T-helper 1 cell treated with Interleukin-12 subunit alpha and Interleukin-12 subunit beta and Interleukin-4 antibody, amounts not matched to agents 30 μg/mL and 1 μg/mL, for 36 hours (primary cell): Measurements from ENCODE around the gene ACOXL.

Source experiments
- H3K27ac Mint-ChIP-seq: one replicate; pipeline ENCODE4 v1.8.0; 2021; ENCODE audit warnings: mild to moderate bottlenecking, mixed read lengths
- H3K27me3 Mint-ChIP-seq: one replicate; pipeline ENCODE4 v1.8.0; 2021; ENCODE audit warnings: low read depth, mixed read lengths
- H3K36me3 Mint-ChIP-seq: one replicate; pipeline ENCODE4 v1.8.0; 2021; ENCODE audit warnings: low read depth, mixed read lengths
- H3K4me1 Mint-ChIP-seq: one replicate; pipeline ENCODE4 v1.8.0; 2021; ENCODE audit warnings: low read depth, mixed read lengths
- H3K4me3 Mint-ChIP-seq: one replicate; pipeline ENCODE4 v1.8.0; 2021; ENCODE audit warnings: mild to moderate bottlenecking, moderate library complexity, mixed read lengths
- H3K9me3 Mint-ChIP-seq: one replicate; pipeline ENCODE4 v1.8.0; 2021; ENCODE audit warnings: mixed read lengths

Gene ACOXL

DNA sequence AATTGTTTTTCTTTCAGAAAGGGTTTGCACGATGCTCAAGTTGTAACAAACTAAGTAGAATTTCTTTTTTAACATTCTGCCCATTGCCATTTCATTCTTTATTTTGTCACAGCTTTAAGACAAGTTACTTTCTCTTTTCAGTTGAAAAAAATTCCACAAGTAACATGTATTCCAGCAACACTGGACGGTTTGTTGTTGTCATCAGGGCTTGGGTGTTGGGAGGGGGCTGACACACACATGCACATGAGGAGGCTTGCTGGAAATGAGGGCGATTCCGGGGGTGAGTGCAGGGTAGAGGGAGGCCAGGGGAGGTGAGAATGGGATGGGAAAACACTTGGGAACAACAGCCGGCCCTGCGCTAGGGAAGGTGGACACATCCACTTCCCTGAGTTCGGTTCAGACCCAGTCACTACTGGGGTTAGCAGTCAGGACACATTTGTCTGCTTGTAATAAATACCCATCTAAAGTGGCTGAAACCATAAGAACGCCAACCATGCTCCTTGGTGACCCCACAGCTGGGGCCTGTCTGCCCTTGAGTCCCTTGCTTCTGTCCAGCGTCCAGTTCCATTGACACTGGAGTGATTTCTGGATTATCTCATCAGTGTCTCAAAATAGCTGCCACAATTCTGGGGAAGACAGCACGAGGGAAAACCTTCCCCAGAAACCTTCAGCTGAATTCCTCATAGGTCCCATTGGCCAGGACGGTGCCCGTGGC is 246.5 kb downstream of the ACOXL start:
- H3K9me3 Mint-ChIP-seq = no peaks in the 10 kb centered on the region
- no peaks in the 10 kb centered on the region for H3K4me1 Mint-ChIP-seq
- no peak overlapping the region for H3K27ac Mint-ChIP-seq
- H3K36me3 Mint-ChIP-seq = no peaks in the 10 kb centered on the region
- H3K4me3 Mint-ChIP-seq = no peak overlapping the region
- peaks cover 24% of the 10 kb centered on the region for H3K27me3 Mint-ChIP-seq

DNA sequence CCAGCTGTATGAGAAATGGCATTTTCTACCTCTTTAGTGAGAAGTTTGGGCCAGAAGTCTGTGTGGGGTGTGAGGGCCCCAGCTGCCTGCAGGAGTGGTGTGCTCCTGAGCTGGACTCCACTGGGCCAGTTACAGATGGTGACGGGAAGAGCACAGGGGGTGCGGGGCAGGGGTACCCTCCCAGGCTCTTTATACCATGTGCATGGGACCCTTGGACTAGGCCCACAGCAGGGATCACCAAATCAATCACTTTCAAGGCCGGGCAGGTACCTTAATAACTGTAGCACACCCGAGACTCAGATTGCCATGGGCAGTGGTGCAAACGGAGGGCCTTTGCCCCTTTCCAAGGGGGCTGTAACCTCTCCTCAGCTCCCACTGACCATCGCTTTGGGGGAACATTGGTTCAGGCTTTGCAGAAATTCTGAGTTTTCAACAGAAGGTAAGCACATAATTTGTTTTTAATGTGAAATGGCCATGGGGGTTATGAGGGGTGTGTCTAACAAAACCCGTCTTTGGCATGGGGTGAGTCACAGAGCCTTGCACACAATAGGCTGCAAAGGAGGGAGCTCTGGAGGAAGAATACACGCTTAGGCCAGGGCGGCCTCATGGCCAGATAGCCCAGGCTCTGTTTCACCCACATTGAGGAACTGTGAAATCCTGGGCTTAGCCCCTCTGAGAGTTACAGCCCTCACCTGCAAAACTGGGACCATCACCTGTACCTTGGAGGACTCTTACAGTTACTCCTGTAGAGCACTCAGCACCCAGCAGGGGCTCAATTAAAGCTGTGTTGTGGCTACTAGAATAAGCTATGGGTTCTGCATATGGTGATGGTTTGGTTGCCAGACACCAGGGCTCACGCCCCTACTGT is 247.3 kb downstream of the ACOXL start:
- H3K36me3 Mint-ChIP-seq = no peaks in the 10 kb centered on the region
- H3K4me1 Mint-ChIP-seq = no peaks in the 10 kb centered on the region
- H3K4me3 Mint-ChIP-seq = no peak overlapping the region
- peaks cover 25% of the 10 kb centered on the region for H3K27me3 Mint-ChIP-seq
- no peaks in the 10 kb centered on the region for H3K9me3 Mint-ChIP-seq
- no peak overlapping the region for H3K27ac Mint-ChIP-seq

DNA sequence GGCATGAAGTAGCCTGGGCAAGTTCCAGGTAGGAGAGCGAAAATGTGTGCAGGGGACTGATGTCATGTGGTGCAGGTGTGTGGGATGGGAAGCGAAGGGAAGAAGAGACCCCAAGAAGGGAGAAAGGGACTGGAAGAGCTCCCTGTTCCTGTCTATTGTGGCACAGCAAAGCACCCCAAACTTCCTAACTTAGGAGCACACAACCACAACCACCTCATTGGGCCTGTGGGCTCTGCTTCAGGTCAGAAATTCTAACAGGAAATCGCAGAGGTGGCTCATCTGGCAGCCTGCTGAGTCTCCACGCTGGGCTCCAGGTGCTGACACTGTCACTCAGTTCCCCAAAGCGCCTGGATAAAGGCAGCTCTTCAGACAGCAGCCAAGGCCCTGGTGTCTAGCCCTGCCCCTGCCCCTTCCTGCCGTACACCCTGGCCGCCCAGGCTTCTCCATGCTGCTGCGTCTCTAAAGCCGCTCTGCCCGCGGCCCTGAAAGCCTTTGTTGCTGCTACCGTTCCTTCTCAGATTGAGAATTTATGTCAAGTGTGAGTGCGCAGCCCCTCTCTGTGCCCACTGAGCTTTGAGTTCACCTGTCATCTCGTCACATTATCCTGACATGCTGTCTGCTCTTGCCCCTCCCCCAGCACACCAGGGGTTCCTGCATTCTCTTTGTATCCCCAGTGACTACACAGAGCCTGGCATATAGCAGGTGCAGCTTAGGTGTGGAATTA is 248.1 kb downstream of the ACOXL start:
- Mint-ChIP-seq H3K4me3 (no peak overlapping the region), H3K4me1 (no peaks in the 10 kb centered on the region), H3K9me3 (no peaks in the 10 kb centered on the region), H3K36me3 (no peaks in the 10 kb centered on the region), H3K27me3 (peaks cover 22% of the 10 kb centered on the region), H3K27ac (no peak overlapping the region)

DNA sequence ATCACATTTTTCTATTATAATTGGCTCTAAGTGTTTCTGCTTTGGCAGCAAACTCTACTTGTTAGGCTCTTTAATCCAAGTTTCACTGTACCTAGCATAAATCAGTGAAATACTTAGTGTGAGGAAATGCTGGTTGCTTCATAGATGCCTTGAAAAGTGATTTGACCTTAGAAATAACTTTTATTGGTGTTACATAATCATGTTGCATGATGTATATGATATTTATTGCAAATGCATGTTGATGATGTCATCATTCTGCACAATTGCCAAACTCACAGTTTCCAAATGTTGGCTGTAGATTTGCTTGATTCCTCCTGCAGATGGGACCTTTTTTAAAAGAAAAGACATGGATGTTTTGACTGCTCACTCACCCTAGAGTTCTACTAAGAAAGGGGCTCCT is 250.8 kb downstream of the ACOXL start:
- no peaks in the 10 kb centered on the region for H3K4me1 Mint-ChIP-seq
- peaks cover 18% of the 10 kb centered on the region for H3K27me3 Mint-ChIP-seq
- H3K9me3 Mint-ChIP-seq = no peaks in the 10 kb centered on the region
- H3K4me3 Mint-ChIP-seq = no peak overlapping the region
- no peak overlapping the region for H3K27ac Mint-ChIP-seq
- H3K36me3 Mint-ChIP-seq = no peaks in the 10 kb centered on the region

DNA sequence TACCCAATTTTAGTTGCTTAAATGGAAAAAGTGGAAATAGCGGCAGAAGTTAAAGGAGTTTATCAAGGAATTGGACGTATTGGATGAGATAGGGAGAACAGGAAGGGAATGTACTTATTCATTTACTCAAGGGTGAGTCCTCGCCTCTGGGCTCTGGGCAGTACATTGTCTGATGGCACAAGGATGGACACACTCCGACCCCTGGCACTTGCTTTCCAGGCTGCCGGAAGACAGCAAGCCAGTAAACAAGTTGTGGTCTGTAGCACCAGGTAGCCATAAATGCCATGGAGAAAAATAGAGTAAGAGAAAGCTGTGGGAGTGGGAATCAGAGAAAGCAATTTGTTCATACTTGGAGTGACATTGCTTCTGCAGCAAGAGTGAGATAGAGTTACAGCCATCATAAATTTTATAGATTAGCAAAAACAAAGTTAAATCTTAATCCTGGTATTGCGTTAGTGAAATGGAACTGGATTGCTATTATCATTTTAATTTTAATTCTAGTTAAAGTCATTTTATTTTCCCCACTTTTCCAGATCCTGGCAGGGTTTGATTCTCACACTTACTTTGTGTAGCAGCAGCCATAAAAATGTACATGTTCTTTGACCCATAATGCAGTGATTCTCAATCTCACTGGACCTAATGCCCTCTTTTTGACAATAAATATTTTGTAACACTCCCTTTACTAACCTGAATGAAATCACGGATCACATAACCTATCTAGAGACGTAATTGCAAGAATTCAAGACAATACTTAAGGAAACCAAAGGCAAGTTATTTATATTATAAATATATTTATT is 252.5 kb downstream of the ACOXL start:
- Mint-ChIP-seq H3K9me3 (no peaks in the 10 kb centered on the region), H3K27me3 (peaks cover 29% of the 10 kb centered on the region), H3K36me3 (no peaks in the 10 kb centered on the region), H3K27ac (no peak overlapping the region), H3K4me3 (no peak overlapping the region), H3K4me1 (no peaks in the 10 kb centered on the region)

DNA sequence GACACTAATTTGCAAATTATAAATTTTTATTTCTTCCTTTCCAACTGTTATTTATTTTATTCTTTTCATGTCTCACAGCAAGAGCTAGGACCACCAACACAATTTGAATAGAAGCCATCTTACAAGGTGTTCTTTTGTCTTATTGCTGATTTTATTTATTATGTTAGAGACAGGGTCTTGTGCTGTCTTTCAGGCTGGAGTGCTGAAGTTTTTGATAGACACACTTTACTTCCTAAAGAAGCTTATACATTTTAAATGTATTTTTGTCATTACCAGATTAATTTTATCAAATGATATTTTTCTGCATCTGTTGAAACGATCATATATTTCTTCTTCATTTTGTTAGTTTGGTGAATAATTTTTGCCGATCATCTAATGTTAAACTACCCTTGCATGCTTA is 258.1 kb downstream of the ACOXL start:
- H3K9me3 Mint-ChIP-seq = peaks cover 5% of the 10 kb centered on the region
- no peaks in the 10 kb centered on the region for H3K36me3 Mint-ChIP-seq
- H3K27ac Mint-ChIP-seq = no peak overlapping the region
- H3K27me3 Mint-ChIP-seq = peaks cover 55% of the 10 kb centered on the region
- no peak overlapping the region for H3K4me3 Mint-ChIP-seq
- H3K4me1 Mint-ChIP-seq = peaks cover 3% of the 10 kb centered on the region

DNA sequence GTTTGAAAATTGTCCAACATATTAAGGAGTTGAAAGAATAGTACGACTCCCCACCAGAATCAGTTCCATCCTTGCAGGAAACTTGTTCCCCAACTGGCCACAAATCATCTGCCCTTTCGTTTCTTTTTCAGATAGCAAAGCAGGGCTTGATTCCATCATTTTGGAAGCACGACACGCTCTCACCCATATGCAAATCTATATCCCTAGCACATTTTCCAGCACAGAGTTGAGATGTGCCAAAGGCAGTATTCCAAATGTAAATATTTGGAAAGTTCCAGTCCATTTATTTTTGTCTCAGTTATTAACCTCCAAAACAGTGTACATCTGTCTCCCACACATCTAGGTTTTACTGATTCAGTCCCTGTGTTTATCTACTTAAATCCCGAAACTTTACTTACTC is 259.5 kb downstream of the ACOXL start:
- Mint-ChIP-seq H3K36me3 (no peaks in the 10 kb centered on the region), H3K27ac (no peak overlapping the region), H3K4me1 (peaks cover 3% of the 10 kb centered on the region), H3K27me3 (peaks cover 63% of the 10 kb centered on the region), H3K4me3 (no peak overlapping the region), H3K9me3 (peaks cover 5% of the 10 kb centered on the region)

DNA sequence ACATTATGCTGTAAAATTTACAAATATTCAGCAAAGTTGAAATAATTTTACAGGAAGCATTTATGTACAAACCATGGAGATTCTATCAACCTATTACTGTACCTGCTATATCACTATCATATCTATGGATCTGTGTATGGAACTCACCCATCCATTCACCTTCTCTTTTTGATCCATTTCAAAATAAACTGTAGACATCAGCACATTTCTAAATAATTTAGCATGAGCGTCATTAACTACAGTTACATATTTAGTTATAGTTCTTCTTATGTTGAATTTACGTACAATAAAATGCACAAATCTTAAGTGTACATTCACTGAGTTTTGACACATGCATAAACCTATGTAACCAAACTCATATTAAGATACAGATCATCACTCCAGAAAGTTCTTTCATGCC is 260.5 kb downstream of the ACOXL start:
- no peak overlapping the region for H3K27ac Mint-ChIP-seq
- no peak overlapping the region for H3K4me3 Mint-ChIP-seq
- H3K36me3 Mint-ChIP-seq = no peaks in the 10 kb centered on the region
- peaks cover 5% of the 10 kb centered on the region for H3K9me3 Mint-ChIP-seq
- H3K4me1 Mint-ChIP-seq = peaks cover 3% of the 10 kb centered on the region
- peaks cover 66% of the 10 kb centered on the region for H3K27me3 Mint-ChIP-seq

DNA sequence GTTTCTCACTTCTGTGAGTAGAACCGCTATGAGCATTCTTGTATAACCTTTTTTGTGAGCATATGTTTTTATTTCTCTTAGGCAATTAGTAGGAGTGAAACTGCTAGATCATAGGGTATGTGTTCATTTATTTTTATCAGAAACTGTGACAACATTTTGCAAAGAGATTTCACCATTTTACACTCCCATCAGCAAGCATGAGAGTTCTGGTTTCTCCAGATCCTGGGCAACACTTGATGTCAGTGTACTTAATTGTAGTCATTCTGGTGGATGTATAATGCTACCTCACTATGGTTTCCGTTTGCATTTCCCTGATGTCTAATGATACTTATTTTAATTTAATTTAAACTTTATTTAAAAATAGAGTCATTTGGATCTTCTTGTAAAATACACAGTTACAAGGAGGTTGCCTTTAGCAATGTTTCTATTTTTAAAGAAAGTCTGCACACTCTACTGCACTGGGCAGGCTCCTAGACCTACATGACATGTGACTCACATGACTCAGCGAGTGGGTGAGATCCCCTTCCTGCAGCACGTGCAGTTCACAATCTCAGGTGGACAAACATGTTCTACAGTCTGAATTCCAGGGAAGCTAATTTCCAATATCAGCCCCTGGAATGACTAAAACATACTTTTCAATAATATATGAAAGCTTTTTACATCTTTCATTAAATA is 261.3 kb downstream of the ACOXL start:
- Mint-ChIP-seq H3K9me3 (peaks cover 5% of the 10 kb centered on the region), H3K36me3 (no peaks in the 10 kb centered on the region), H3K27ac (no peak overlapping the region), H3K4me3 (no peak overlapping the region), H3K27me3 (peaks cover 68% of the 10 kb centered on the region), H3K4me1 (peaks cover 3% of the 10 kb centered on the region)

DNA sequence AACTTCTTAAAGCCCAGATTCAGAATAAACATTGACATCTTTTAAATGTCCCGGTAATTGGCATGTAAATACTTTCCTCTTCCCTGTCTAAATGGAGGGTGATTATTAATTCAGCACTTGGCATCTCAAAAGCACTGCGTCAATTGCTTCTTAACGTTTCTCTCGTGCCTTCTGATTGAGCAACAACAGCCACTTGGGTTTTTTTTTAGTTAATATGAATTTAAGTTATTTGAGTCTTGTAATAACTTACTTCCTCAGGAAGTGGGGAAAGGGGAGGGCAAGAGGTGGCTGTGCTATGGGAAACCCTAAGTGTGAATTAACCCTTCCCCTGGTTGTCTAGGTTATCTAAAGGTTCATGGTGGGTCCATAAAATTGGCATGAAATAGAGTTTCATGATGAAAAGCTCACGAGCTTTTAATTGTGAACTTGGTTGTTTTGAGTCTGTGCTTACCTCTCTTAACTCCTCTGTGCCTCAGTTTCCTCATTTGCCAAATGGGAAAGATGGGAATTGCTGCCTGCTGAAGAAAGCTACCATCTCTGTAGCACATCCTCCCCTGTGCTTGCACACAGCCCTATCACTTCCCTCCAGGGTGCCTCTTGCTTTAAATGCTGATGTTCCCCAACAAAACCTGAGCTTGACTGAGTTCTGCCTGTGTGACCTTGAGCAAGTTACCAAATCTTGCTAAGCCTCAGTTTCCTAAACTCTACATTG is 262.0 kb downstream of the ACOXL start:
- no peak overlapping the region for H3K4me3 Mint-ChIP-seq

DNA sequence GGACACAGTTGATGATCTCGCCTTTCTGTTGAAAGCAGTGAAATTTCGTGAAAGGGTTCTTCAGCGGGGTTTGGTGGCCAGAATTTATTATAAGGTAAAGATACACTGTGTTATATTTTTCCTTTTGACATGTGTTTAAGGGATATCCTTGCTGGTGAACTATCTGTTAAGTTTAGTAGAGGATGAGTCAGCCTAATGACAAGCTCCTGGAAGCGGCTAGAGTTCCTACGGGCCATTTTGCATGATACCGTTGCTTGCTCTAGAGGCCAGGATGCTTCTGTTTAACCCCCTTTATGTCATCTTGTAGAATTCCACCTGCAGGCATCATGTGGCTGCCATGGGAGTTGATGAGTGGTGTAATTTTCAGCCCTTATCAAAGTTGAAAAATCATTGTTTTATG is 263.5 kb downstream of the ACOXL start:
- Mint-ChIP-seq H3K36me3 (no peaks in the 10 kb centered on the region), H3K27ac (no peak overlapping the region), H3K9me3 (no peaks in the 10 kb centered on the region), H3K27me3 (peaks cover 67% of the 10 kb centered on the region), H3K4me3 (no peak overlapping the region), H3K4me1 (peaks cover 3% of the 10 kb centered on the region)

More for the DNA sequence above, 262.0 kb downstream of the ACOXL start:
- Mint-ChIP-seq H3K27me3 (peaks cover 63% of the 10 kb centered on the region), H3K4me1 (peaks cover 3% of the 10 kb centered on the region), H3K9me3 (peaks cover 5% of the 10 kb centered on the region), H3K27ac (no peak overlapping the region), H3K36me3 (no peaks in the 10 kb centered on the region)

DNA sequence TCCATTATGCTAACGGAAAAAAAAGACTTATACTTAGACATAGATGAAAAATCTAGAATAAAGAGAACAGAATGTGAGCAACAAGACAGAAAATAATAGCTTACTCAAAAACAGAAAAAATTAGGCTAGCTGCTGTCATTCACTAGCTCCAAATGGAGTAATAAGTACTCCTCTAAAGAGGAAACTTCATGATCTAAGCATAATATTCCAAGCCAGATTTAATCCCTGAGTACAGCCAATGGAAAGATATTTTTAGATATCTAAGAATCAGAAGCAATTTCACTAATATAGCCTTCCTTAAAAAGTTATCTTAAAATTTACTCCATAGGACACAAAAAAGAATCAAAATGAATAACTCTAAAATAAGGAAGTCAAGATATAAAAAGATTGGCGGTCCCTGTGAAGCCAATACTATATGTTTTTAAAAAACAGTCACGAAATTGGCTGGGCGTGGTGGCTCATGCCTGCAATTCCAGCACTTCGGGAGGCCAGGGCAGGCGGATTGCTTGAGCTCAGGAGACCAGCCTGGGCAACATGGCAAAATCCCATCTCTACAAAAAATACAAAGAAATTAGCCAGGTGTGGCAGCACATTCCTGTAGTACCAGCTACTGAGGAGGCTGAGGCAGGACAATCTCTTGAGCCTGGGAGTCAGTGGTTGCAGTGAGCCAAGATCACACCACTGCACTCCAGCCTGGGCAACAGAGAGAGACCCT is 265.1 kb downstream of the ACOXL start:
- H3K4me1 Mint-ChIP-seq = peaks cover 3% of the 10 kb centered on the region
- no peak overlapping the region for H3K4me3 Mint-ChIP-seq
- H3K9me3 Mint-ChIP-seq = no peaks in the 10 kb centered on the region
- H3K27me3 Mint-ChIP-seq = peaks cover 67% of the 10 kb centered on the region
- H3K36me3 Mint-ChIP-seq = no peaks in the 10 kb centered on the region
- no peak overlapping the region for H3K27ac Mint-ChIP-seq

DNA sequence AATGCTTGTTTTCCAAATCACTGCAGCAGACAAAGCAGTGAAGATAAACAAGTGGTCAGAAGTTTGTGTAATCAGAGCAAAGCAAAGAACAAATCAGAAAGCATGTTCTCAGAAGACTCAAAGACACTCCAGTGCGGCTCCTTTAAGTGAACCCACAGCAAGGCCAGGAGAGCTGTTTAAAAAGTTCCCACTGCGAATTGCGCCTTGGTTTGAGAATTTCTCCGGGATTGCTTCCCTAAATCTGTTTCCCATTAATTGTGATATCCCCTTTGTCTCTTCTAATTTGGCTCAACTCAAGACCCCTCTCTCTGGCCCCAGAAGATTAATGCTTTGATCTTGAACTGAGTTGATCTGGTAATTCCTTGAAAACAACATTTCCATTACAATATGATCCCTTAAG is 265.9 kb downstream of the ACOXL start:
- H3K9me3 Mint-ChIP-seq = no peaks in the 10 kb centered on the region
- peaks cover 3% of the 10 kb centered on the region for H3K4me1 Mint-ChIP-seq
- H3K4me3 Mint-ChIP-seq = no peak overlapping the region
- no peak overlapping the region for H3K27ac Mint-ChIP-seq
- H3K27me3 Mint-ChIP-seq = peaks cover 64% of the 10 kb centered on the region
- H3K36me3 Mint-ChIP-seq = no peaks in the 10 kb centered on the region
